DMS153 treated with DMSO at 0.1 percent for 48 hours (cell line): ENCODE data around the gene TRAF3.

Experiments used
- DNase-seq: peaks from one replicate; lab custom pipeline; 2025; ENCODE audit not compliant: unreplicated experiment; lab: John Stamatoyannopoulos, UW

The TRAF3 gene

GRCh38 chr14:102949062-102949800 lies 172.0 kb downstream of the TRAF3 start:
- no peak for DNase-seq

- no peak for DNase-seq
Measured at GRCh38 chr14:102949801-102950451, 172.7 kb downstream of the TRAF3 start.

GRCh38 chr14:102951034-102951433 lies 173.8 kb downstream of the TRAF3 start:
- no peak for DNase-seq

GRCh38 chr14:102951799-102952198 lies 174.6 kb downstream of the TRAF3 start:
- no peak for DNase-seq

- DNase-seq: no peak
Measured at GRCh38 chr14:102952276-102952675, 175.0 kb downstream of the TRAF3 start.

GRCh38 chr14:102953100-102953499 lies 175.9 kb downstream of the TRAF3 start:
- DNase-seq: no peak

- no peak for DNase-seq
Measured at GRCh38 chr14:102954081-102954789, 177.0 kb downstream of the TRAF3 start.

- no peak for DNase-seq
Measured at GRCh38 chr14:102955636-102956408, 178.6 kb downstream of the TRAF3 start.

GRCh38 chr14:102957222-102957621 lies 180.0 kb downstream of the TRAF3 start:
- no peak for DNase-seq

- no peak for DNase-seq
Measured at GRCh38 chr14:102958461-102958860, 181.2 kb downstream of the TRAF3 start.
